Femur (tissue), 1 donor: Measurements from ENCODE around the gene BTN2A1.
"Not testable (repeated sequence)": the region's sequence is repeated elsewhere in the genome, so short reads cannot be mapped to it uniquely, and the experiment has no call there.

Experiments
- DNase-seq: peaks from one replicate; pipeline ENCODE4 v3.0.0-alpha.2; 2017

The BTN2A1 gene

DNA sequence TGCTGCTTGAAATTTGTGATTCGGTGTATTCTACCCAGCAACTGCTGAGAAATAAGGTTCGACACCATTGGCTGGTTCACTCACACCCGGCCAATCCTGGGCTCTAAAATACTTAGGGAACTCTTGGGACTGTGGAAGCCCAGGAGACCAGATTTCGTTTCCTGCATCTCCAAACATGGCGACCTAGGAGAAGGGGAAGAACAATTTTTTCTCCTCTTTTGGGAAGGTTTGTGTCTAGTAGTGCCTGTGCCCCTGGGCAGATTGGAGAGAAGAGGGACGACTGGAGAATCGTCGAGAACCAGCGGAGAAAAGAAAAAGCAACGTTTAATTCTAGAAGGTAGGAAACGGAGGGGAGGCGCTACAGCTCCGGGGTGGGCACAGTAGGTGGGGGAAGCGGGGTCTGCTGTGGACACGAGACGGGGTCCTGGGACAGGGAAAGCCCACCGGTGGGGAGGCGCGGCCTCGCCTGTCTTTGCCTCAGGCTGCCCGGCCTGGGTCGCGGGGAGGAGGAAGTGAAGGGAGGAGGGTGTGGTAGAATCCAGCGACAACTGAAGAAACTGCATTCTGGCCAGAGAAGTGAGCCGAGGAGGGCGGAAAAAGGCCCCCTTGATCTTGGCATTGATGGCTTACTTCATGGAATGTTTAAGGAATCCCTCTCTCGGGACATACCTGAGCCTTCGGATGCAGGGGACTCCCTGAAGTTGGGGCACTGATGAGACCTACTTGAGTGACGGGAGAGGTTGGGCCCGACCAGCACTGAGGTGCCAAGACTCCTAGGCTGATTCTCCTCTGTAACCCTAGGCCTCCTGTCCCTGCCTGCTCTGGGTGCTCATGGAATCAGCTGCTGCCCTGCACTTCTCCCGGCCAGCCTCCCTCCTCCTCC lies at the start of gene BTN2A1:
TSS of gene BTN2A1 (plus strand) at position 150 of the 883 bp plus-strand sequence. CDS start at position 832, 682 bp downstream.
- DNase-seq = peak; percentile 92

- no peak for DNase-seq
Measured at GRCh38 chr6:26408828-26409730, 48.7 kb upstream of the BTN2A1 start.

DNA sequence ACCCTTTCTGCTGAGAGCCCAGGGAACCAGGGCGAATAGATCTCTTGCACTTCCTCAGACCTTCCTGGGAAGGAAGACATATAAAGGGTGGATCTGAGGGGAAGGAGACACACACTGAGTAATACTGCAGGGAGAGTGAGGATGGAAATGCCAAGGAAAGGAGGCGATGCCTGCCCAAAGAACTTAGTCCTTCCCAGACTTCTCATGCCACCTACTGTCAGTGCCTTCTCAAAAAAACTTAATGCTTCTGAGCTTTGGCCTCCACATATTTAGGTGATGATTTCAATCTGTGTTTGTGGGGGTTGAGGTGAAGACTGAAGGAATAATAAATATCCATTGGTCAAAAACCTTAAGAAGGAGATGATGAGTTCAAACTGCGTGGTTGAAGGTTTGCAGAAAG lies 46.0 kb upstream of the BTN2A1 start:
- no peak for DNase-seq

- DNase-seq = no peak
Measured at GRCh38 chr6:26412228-26412627, 45.5 kb upstream of the BTN2A1 start.

DNA sequence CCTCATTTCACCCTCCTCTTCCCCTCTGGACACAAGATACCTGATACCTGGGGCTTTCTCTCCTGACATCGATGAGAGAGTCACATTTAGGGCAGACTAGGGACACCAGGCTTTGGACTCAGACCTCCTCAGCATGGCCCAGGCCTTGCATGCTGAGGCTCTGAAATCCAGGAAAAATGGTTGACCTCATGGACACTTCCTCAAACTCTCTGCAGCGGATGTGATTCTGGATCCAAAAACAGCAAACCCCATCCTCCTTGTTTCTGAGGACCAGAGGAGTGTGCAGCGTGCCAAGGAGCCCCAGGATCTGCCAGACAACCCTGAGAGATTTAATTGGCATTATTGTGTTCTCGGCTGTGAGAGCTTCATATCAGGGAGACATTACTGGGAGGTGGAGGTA lies 44.8 kb upstream of the BTN2A1 start:
- no peak for DNase-seq

DNA sequence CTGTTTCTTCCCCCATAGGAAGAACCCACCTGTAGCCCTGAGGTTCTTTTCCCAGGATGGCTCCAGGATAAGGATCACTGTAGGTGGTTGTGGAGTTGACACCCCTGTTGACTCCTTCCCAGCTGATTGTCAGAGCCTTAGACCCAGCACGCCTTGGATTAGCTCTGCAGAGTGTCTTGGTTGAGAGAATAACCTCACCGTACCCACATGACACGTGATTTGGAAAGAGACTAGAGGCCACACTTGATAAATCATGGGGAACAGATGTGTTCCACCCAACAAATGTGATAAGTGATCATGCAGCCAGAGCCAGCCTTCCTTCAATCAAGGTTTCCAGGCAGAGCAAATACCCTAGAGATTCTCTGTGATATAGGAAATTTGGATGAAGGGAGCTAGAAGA lies 43.5 kb upstream of the BTN2A1 start:
- DNase-seq = no peak

GRCh38 chr6:26415036-26415614 lies 42.6 kb upstream of the BTN2A1 start:
- DNase-seq = no peak

GRCh38 chr6:26415791-26416190 lies 42.0 kb upstream of the BTN2A1 start:
- no peak for DNase-seq

- no peak for DNase-seq
Measured at GRCh38 chr6:26416288-26416687, 41.5 kb upstream of the BTN2A1 start.

GRCh38 chr6:26418077-26418476 lies 39.7 kb upstream of the BTN2A1 start:
- DNase-seq = not testable (repeated sequence)

DNA sequence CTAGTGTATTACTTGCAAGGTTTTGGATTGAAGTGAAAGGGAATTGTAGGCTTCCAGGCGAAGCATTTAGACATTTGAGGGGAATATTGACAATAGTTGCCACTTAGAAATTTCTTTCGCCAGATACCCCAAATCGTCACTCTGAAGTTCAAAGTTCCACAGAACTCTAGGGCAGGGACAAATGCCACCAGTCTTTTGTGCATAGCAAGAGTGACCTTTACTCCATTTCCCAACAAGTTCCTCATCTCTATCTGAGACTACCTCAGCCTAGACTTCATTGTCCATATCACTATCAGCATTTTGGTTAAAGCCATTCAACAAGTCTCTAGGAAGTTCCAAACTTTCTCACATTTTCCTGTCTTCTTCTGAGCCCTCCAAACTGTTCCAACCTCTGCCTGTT lies 39.0 kb upstream of the BTN2A1 start:
- not testable (repeated sequence) for DNase-seq

- peak; percentile 45 for DNase-seq
Measured at GRCh38 chr6:26420688-26421171, 37.0 kb upstream of the BTN2A1 start.

DNA sequence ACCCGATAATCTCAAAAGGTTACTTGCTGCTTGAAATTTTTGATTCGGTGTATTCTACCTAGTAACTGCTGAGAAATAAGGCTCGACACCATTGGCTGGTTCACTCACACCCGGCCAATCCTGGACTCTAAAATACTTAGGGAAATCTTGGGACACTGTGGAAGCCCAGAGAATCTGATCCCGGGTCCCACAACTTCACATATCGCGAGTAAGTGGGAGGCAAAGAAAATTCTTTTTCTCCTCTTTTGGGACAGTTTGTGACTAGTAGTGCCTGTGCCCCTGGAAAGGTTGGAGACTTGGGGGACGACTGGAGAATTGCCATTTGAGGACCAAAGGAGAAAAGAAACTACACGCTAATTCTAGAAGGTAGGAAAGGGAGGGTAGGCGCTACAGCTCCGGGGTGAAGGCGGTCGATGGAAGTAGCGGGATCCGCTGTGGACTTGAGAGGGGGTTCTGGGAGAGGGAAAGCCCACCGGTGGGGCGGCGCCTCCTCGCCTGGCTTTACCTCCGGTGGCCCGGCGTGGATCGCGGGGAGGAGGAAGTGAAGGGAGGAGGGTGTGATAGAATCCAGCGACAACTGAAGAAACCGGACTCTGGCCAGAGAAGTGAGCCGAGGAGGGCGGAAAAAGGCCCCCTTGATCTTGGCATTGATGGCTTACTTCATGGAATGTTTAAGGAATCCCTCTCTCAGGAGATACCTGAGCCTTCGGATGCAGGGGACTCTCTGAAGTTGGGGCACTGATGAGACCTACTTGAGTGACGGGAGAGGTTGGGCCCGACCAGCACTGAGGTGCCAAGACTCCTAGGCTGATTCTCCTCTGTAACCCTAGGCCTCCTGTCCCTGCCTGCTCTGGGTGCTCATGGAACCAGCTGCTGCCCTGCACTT lies 36.3 kb upstream of the BTN2A1 start:
- DNase-seq = peak; percentile 92

GRCh38 chr6:26422329-26422728 lies 35.4 kb upstream of the BTN2A1 start:
- no peak for DNase-seq

- no peak for DNase-seq
Measured at GRCh38 chr6:26426691-26427450, 30.9 kb upstream of the BTN2A1 start.

DNA sequence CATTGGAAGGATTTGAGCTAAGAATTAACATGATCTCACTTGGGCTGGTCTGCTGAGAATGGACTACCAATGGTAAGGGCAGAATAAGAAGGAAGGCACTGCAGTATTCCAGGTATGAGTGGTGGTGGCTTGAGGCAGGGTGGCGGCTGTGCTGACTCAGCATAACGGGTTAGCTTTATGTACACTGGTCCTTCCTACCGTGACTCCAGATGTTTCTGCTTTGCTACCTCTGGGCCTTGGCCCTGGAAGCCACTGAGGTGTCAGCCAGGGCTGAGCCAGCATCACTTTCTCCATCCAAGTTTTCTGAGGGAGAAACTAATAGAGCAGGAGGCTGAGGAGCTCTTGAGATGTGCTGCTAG lies 30.3 kb upstream of the BTN2A1 start:
- DNase-seq = no peak

GRCh38 chr6:26428206-26428605 lies 29.5 kb upstream of the BTN2A1 start:
- no peak for DNase-seq

DNA sequence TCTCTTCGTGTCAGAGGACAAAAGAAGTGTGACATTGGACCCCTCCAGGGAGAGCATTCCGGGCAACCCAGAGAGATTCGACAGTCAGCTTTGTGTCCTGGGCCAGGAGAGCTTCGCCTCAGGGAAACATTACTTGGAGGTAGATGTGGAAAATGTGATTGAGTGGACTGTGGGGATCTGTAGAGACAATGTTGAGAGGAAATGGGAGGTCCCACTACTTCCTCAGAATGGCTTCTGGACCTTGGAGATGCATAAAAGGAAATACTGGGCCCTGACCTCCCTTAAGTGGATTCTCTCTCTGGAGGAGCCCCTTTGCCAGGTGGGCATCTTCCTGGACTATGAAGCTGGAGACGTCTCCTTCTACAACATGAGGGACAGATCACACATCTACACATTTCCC lies 27.0 kb upstream of the BTN2A1 start:
- DNase-seq = no peak

- no peak for DNase-seq
Measured at GRCh38 chr6:26431258-26432172, 26.2 kb upstream of the BTN2A1 start.

- no peak for DNase-seq
Measured at GRCh38 chr6:26432627-26433201, 25.0 kb upstream of the BTN2A1 start.
